GM12878 (cell line): ENCODE results near the gene PRR23B.

Source experiments
- CTCF ChIP-seq, 3 experiments: IDR thresholded peaks in 2 of 3; conservative IDR thresholded peaks in 1 of 3; 2 replicates each; pipeline ENCODE4 v1.5.1; 2011; ENCODE audit warnings: low read depth in 3 of 3, low read length in 3 of 3, mild to moderate bottlenecking in 3 of 3, control low read depth in 2 of 3, moderate library complexity in 2 of 3, inconsistent platforms in 1 of 3, mixed read lengths in 1 of 3; ENCODE audit not compliant: control insufficient read depth in 2 of 3, insufficient read depth in 1 of 3; ENCODE audit errors: extremely low read depth in 1 of 3
- EZH2 ChIP-seq: IDR thresholded peaks from 2 replicates; pipeline ENCODE4 v1.6.1; 2012; ENCODE audit warnings: low read depth, mild to moderate bottlenecking, control low read depth, inconsistent platforms, low read length, borderline replicate concordance; ENCODE audit not compliant: control insufficient read depth
- HDAC6 ChIP-seq: fragments of 200-600 bp; sonication (generic); IDR thresholded peaks from one replicate; pipeline ENCODE4 v1.8.0; 2017; ENCODE audit warnings: antibody characterized with exemption; ENCODE audit not compliant: unreplicated experiment
- IRF5 ChIP-seq: fragments of 450-650 bp; IDR thresholded peaks from 2 replicates; pipeline ENCODE4 v1.6.1; 2017; ENCODE audit warnings: borderline replicate concordance

GRCh38 chr3:139020036-139020867 is 474 bp downstream of the PRR23B start:
- TF ChIP-seq CTCF (IDR thresholded peaks at IDR 0.05 in 2 of 3, conservative IDR thresholded peaks at IDR 0.05 in 1 of 3; ENCODE audit: control insufficient read depth in 2 of 3, extremely low read depth in 1 of 3, insufficient read depth in 1 of 3, low read depth in 3 of 3, low read length in 3 of 3) (no peak), HDAC6 (no peak), EZH2 (no peak), IRF5 (no peak)
